ENCODE measurements around the gene DCANP1. TPM values are rescaled to one million over a fixed set of nuclear protein-coding genes. Genes with fewer than 3 reads are reported as not detected.

DCANP1 gene
- total RNA-seq, 3 donors from 2014 or later = not detected

DNA sequence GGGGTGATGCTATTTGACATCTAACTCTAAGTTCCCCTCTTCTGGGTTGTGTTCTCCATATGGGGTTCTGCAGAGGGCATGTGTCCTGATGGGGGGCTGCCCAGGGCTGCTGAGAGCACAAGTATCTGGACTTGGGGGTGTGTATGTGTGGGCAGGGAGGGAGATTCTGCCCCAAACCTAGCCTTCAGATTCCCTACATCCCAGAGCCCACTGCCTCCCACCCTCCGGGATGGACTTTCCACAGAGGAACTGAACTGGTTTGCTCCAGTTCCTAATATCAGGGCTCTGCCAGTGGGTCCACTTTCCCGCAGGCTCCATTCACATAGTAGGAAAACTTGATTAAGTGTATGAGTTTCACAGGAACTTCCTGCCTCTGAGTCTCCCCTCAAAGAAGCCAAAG is 21.4 kb upstream of the DCANP1 start:
- DNase-seq = no peak
- intact Hi-C loops (cut with DNase I, micrococcal nuclease) = loop anchor here in 1 of 2 donors (10.0 kb wide), 1 partner anchor 366 kb away; the partner anchor contains the start of gene SLC25A48
- Histone ChIP-seq H3K4me3 (no peak overlapping the region), H3K4me1 (ENCODE audit: low read depth) (no peaks in the 10 kb centered on the region), H3K9me3 (no peaks in the 10 kb centered on the region), H3K36me3 (ENCODE audit: low read depth) (no peaks in the 10 kb centered on the region)
- no peak for ATAC-seq
- TF ChIP-seq, protein P1, sequence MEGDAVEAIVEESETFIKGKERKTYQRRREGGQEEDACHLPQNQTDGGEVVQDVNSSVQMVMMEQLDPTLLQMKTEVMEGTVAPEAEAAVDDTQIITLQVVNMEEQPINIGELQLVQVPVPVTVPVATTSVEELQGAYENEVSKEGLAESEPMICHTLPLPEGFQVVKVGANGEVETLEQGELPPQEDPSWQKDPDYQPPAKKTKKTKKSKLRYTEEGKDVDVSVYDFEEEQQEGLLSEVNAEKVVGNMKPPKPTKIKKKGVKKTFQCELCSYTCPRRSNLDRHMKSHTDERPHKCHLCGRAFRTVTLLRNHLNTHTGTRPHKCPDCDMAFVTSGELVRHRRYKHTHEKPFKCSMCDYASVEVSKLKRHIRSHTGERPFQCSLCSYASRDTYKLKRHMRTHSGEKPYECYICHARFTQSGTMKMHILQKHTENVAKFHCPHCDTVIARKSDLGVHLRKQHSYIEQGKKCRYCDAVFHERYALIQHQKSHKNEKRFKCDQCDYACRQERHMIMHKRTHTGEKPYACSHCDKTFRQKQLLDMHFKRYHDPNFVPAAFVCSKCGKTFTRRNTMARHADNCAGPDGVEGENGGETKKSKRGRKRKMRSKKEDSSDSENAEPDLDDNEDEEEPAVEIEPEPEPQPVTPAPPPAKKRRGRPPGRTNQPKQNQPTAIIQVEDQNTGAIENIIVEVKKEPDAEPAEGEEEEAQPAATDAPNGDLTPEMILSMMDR (IDR thresholded peaks at IDR 0.05) = no peak

DNA sequence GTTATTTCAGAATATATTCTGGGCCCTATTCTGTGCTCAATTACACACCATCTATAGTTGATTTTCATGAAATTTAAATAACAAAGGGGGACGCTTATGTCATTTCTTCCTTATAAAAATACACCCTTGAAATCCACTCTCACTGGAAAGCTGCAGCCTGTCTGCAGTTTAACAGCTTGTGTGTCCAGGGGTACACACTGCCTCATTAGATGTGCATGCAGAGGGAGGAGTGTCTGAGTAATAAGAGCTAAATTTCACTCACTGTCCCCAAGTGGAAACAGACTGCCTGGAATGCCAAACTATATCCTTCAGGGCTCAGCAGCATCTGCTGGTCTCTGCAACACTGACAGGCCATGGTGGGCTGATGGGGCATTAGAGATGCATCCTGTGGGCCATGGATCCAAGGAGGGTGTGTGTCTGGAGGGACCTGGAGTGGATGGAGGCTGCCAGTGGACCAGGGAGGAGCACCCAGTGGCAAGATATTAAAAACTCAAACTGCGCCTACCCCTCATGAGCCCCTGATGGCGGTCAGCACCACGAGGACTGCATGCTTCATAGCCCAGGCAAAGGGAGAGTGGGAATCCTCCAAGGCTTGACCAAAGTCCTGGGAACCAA is 20.8 kb upstream of the DCANP1 start:
- TF ChIP-seq, protein P1 (IDR thresholded peaks at IDR 0.05) = no peak
- intact Hi-C loops (cut with DNase I, micrococcal nuclease) = loop anchor here in 1 of 2 donors (2.0 to 10.0 kb wide), 2 partner anchors 83 to 367 kb away; partner anchors contain the start of gene SLC25A48
- H3K36me3 ChIP-seq (ENCODE audit: low read depth) = no peaks in the 10 kb centered on the region
- H3K4me3 ChIP-seq = no peak overlapping the region
- no peaks in the 10 kb centered on the region for H3K9me3 ChIP-seq
- DNase-seq (no peak), ATAC-seq (no peak)
- H3K4me1 ChIP-seq (ENCODE audit: low read depth) = no peaks in the 10 kb centered on the region

DNA sequence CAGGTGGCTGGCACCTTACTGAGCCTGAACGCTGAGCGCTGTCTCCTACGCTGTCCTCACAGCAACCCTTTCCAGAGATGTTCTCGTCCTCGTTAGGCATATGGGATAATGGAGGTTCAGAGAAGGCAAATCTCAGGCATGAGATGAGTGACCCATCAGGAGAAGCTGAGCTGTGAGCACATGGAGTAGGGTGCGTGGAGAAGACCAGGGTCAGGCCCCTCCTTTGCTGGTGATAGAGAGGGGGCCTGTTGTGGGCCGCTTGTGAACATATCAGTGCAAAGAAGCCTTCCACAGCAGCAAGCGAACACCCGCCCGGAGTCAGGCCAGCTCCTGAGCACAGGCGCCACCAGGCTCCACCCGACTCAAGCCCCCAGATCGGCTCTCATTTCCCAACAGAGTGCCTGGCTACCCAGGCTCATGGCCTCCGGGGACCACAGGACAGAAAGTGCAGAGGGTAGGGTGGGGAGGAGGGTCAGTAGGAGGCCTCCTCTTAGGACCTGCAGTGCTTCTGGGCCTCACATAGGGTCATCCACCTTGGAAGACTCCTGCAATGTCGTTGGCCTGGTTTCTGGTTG is 20.0 kb upstream of the DCANP1 start:
- Histone ChIP-seq H3K9me3 (no peaks in the 10 kb centered on the region), H3K36me3 (ENCODE audit: low read depth) (no peaks in the 10 kb centered on the region), H3K4me1 (ENCODE audit: low read depth) (no peaks in the 10 kb centered on the region), H3K4me3 (no peak overlapping the region)
- ATAC-seq (no peak), DNase-seq (no peak)
- TF ChIP-seq, protein P1 (IDR thresholded peaks at IDR 0.05) = no peak
- intact Hi-C loops (cut with DNase I, micrococcal nuclease) = loop anchor here in 1 of 2 donors (2.0 to 10.0 kb wide), 2 partner anchors 84 to 368 kb away; partner anchors contain the start of gene SLC25A48

DNA sequence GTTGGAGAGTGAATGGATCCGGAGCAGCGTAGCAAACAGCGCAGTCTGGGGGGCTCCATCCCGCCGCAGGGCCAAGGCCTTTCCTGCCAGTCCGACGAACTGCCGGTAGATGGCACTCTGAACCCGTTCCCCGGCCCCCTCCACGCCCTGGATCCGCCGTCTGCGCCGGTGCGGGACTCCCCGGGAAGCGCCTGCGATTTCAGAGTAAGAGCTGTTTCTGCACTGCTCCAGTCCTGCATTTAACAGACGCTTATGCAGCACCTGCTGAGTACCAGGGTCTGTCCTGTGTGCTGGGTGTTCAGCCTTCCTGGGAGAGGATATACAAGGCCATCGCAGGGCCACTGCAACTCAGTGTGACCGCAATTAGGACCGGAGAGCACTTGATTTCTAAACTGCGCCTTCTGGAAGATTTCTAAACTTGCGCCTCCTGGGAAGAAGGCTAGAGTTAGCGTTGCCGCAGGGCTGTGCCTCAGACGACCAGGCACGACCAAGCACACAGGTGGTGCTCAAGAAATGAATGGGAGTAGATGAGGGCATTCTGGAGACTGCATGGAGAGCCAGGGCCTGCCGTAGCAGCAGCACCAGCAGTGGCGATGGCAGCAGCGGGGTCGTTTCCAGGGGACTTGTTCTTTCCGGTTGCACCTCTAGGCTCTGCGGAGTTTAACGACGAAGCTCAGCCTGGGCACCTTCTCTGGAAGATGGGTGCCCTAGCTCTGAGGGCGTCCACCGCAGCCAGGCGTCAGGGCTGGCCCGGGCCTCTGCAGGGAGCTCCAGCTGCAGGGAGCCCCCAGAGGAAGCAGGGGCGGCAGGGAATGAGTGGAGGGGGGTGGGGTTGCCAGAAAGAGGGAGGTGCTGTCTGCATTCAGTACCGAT is 19.3 kb upstream of the DCANP1 start:
- peak; percentile 66 to 82 (median 80) for DNase-seq
- TF ChIP-seq, protein P1 (IDR thresholded peaks at IDR 0.05) = peak; percentile 72
- no peaks in the 10 kb centered on the region for H3K9me3 ChIP-seq
- H3K4me1 ChIP-seq (ENCODE audit: low read depth) = no peaks in the 10 kb centered on the region
- peak; percentile 86 for ATAC-seq
- intact Hi-C loops (cut with DNase I, micrococcal nuclease) = loop anchor here in 1 of 2 donors (2.0 to 10.0 kb wide), 2 partner anchors 84 to 368 kb away; partner anchors contain the start of gene SLC25A48
- no peak overlapping the region for H3K4me3 ChIP-seq
- no peaks in the 10 kb centered on the region for H3K36me3 ChIP-seq (ENCODE audit: low read depth)

DNA sequence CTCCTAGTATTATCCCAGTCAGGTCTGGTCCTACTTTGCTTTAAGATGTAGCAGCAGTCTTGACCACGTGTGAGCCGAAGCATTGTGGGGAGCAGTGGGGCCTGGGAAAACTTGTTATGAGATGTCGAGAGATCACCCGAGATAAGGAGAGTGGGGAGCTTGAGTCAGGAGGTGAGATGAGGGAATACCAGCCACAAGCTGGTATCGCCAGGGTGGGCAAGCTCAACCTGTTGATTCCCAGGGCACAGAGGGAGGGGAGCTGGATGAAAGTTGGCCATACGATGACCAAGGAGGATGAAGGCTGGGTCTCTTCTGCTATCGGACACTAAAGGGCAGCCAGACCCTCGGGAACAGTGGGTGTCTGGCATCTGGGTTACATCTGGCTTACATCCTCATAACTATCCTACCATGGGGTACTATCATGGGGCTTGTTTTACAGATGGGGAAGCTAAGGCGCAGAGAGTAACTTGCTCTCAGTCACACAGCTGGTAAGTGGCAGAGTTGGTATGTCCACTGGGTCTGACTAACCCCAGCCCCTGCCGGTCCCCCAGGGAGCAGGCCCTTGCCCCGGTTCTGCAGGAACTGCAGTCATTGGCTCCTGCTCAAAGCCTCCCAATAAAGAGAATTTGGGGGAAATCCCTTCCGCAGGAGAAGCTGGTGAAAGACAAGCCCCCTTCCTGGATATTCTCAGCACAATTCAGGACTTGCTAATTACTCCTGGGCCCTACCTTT is 18.4 kb upstream of the DCANP1 start:
- TF ChIP-seq, protein P1 (IDR thresholded peaks at IDR 0.05) = no peak
- ATAC-seq (no peak), DNase-seq (no peak)
- H3K36me3 ChIP-seq (ENCODE audit: low read depth) = no peaks in the 10 kb centered on the region
- no peaks in the 10 kb centered on the region for H3K4me1 ChIP-seq (ENCODE audit: low read depth)
- intact Hi-C loops (cut with DNase I, micrococcal nuclease) = loop anchor here in 1 of 2 donors (2.0 to 10.0 kb wide), 2 partner anchors 85 to 369 kb away; partner anchors contain the start of gene SLC25A48
- H3K4me3 ChIP-seq = no peak overlapping the region
- no peaks in the 10 kb centered on the region for H3K9me3 ChIP-seq
